Subcutaneous adipose tissue (tissue), 4 donors: ENCODE data around the gene SF1. TPM values are rescaled to one million over a fixed set of nuclear protein-coding genes. Genes with fewer than 3 reads are reported as not detected.

Source experiments
- total RNA-seq, 4 donors: library from RNA; depleted of rRNA; stranded (reverse); fragments of >200 nt; gene quantifications; one replicate each; pipeline ENCODE4 v1.1.0, GENCODE V29; 2016
- TF ChIP-seq, protein P1 (sequence below): fragments of 450-650 bp; IDR thresholded peaks from one replicate; pipeline ENCODE4 v1.5.1; 2016; ENCODE audit warnings: low read depth, mild to moderate bottlenecking, control low read depth, antibody characterized with exemption, moderate library complexity

Gene SF1
- total RNA-seq, 4 donors from 2014 or later = 215 to 388 (median 273) TPM

DNA sequence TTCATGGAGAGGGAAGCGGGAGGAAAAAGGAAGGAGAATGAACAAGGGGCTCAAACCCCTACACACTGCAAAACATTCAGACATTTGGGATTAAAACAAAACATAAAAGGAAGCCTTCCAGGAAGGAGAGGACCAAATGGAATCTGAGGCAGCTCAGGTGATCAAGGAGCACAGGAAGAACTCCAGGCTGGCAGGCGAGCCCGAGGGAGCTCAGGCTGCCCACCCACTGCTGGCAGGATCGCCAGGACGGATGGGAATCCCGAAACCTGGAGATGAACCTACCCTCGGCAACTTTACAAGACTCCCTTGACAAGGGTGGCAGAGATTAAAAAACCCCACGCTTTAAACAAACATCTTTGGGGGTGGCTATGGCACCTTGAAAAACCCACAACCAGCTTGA, 13.6 kb downstream of the SF1 start:
- TF ChIP-seq, protein P1, sequence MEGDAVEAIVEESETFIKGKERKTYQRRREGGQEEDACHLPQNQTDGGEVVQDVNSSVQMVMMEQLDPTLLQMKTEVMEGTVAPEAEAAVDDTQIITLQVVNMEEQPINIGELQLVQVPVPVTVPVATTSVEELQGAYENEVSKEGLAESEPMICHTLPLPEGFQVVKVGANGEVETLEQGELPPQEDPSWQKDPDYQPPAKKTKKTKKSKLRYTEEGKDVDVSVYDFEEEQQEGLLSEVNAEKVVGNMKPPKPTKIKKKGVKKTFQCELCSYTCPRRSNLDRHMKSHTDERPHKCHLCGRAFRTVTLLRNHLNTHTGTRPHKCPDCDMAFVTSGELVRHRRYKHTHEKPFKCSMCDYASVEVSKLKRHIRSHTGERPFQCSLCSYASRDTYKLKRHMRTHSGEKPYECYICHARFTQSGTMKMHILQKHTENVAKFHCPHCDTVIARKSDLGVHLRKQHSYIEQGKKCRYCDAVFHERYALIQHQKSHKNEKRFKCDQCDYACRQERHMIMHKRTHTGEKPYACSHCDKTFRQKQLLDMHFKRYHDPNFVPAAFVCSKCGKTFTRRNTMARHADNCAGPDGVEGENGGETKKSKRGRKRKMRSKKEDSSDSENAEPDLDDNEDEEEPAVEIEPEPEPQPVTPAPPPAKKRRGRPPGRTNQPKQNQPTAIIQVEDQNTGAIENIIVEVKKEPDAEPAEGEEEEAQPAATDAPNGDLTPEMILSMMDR = no peak

DNA sequence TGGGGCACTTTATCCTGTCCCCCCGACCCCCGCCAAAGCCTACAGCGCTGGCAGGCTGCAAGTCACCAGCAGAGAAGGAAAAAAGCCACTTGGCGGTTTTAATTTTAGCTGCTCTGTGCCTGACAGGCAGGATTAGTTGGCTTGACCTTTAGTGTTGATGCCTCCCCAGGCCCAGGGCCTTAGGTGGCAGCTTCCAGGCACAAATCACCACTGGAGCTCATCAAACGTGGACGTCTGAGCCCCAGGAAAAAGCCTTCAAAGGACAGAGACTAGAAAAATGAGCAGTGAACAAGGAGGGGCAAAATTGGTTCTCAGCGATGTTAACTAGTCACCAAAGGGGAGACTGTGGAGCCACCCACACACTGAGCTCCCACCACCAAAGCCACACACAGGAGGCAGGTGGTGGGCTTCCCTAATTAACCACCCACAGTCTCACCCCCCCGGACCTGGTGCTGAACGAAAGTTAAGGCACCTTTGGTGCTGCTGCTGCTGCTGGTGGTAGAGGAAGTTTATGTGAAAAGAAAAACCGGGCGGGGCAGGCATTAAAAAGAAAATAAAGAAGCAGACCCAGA, 14.2 kb downstream of the SF1 start:
- TF ChIP-seq, protein P1 = no peak

DNA sequence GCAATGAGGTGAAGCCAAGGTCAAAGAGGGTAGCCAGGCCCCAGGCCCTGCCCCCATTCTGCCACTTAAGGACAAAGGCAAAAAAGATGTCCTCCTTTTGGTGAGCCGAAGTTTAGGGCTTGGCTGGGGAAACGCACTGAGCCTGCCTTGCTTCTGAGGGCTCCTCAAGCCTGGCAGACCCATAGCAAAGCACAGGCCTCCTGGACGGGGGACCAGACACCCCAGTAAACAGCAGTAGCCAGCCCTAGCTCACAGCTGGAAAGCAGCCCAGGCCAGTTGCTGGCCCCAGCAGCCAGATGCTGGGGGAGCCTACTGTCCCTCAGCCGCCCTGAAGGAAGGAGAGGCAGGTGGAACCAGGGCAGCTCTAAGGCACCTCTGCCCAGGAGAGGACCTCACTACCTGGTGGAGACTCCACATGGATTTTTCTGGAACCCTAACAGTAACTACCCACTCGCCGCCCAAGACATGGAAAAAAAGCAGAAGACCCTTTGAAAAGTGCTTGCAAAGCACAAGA, 14.8 kb downstream of the SF1 start:
- TF ChIP-seq, protein P1 = no peak

DNA sequence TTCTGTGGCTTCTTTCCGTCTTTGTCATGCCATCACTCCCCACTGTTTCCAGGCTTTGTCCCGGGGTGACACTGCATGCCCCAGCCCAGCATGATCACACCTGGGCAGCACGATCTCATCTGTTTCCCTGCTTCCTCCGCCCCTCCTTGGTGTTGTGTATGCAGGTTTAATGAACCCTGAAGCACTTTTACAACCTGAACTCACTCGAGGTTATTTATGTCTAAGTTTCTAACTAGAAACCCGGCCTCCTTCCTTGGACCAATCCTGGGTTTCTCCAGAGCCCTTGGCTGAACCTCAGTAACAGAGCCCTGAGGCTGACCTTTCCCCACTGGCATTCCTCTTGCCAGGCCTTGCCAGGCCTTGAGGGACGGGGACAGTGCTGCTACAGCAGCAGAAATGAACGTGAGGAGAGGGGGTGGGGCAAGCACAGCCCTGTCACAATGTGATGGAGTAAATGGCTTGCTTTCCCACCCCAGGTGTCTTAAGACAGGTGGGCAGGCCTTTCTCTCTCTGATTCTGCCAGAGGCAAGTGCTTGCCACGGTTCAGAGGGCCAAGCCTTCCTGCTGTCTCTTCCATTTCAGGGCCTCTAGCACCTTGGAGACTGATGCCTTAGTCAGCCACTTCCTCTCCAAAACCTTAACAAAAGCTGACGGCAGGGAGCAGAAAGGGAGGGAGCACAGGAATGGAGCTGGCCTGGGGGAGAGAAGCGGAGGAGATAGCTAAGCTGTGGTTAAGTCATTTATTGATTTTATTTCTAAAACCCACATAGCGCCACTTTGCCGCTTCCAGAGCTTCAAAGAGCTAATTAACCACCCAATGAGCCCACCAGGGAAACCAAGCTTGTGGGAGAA, 15.4 kb downstream of the SF1 start:
- TF ChIP-seq, protein P1 = no peak

DNA sequence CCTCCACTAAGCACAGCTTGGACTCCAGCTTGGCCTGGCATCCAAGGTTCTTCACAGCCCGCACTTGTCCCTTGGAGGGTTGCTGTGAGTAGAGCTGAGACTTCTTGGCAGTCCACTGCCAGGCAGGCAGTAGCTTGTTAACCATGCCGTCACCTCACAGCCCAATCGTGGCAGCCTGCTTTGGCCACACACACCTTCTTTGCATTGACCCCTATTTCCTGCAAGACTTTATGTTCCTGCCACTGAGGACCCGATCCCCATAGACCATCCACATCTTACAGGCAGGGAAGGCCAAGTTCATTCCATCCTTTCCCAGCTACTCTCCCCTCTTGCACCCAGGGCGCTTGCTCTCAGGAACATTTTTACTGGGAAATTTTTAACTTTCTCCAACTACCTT, 16.1 kb downstream of the SF1 start:
- TF ChIP-seq, protein P1 = no peak

DNA sequence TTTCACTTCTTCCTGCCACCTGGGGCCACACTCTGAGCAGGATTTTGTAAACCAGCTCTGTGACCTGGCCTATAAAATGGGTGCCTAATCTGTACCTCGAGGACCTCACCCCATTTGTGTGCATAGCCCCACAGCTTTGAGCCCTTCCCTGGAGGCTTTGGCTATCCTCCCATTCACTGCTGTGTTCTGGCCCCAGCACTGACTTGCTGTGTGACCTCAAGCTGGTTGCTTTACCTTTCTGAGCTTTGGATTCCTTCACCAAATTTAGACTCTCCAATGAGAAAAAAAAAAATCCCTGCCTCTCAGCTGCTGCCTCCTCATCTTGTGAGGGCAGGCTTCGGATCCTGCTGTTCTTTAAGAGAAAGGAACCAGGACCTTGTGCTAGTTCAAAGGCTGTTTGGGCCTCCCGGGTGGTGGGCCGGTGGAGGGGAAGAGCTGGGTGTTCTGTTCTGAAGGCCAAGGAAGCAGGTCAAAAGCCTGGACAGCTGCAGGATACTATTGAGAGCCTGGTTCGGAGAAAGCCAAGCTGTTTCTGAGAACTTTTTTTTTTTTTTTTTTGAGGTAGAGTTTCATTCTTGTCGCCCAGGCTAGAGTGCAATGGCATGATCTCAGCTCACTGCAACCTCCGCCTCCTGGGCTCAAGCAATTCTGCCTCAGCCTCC, 17.5 kb downstream of the SF1 start:
- TF ChIP-seq, protein P1 = no peak
